Epithelial cell of umbilical artery (primary cell): ENCODE data around the gene PYGO1. TPM values are rescaled to one million over a fixed set of nuclear protein-coding genes. Genes with fewer than 3 reads are reported as not detected.

Experiments used
- total RNA-seq: library from RNA; depleted of rRNA; stranded (reverse); fragments of >200 nt; gene quantifications from 2 replicates; pipeline ENCODE4 v1.2.3, GENCODE V29; 2014

Gene PYGO1
- 1.6 and 2.6 TPM in 2 replicates for total RNA-seq

GRCh38 chr15:55588070-55588814, at the start of gene PYGO1:
TSS of gene PYGO1 (minus strand) at chr15:55588345. CDS start at chr15:55587883, 462 bp downstream.

Other genes with a start within 250 kb of the PYGO1 start
- 42.9 and 58.8 TPM in 2 replicates for gene CCPG1, start 180.0 kb downstream of the PYGO1 start, total RNA-seq
- gene PIERCE2, start 179.8 kb downstream of the PYGO1 start, total RNA-seq, result 0.61 and 1.6 TPM in 2 replicates
- 0.91 and 2.3 TPM in 2 replicates for gene DNAAF4, start 80.1 kb downstream of the PYGO1 start, total RNA-seq
- gene PRTG, start 154.8 kb upstream of the PYGO1 start, total RNA-seq, result 2.9 and 4.7 TPM in 2 replicates